Progenitor cell of endocrine pancreas (in vitro differentiated cells): ENCODE results near the gene DRC7. TPM values are rescaled to one million over a fixed set of nuclear protein-coding genes. Genes with fewer than 3 reads are reported as not detected.

Source experiments
- DNase-seq: peaks from one replicate; pipeline ENCODE4 v3.0.0; 2021; ENCODE audit warnings: low spot score; ENCODE audit not compliant: unreplicated experiment
- H3K27ac Mint-ChIP-seq: 2 replicates; pipeline ENCODE4 v1.8.0; 2021; ENCODE audit warnings: mild to moderate bottlenecking, moderate library complexity, mixed read lengths
- H3K27me3 Mint-ChIP-seq: 2 replicates; pipeline ENCODE4 v1.8.0; 2021; ENCODE audit warnings: mixed read lengths
- H3K36me3 Mint-ChIP-seq: 2 replicates; pipeline ENCODE4 v1.8.0; 2022; ENCODE audit warnings: mixed read lengths; ENCODE audit not compliant: insufficient read depth
- H3K4me1 Mint-ChIP-seq: 2 replicates; pipeline ENCODE4 v1.8.0; 2021; ENCODE audit warnings: low read depth, mixed read lengths
- H3K4me3 Mint-ChIP-seq: 2 replicates; pipeline ENCODE4 v1.8.0; 2021; ENCODE audit warnings: low read depth, mild to moderate bottlenecking, moderate library complexity, mixed read lengths
- H3K9me3 Mint-ChIP-seq: 2 replicates; pipeline ENCODE4 v1.8.0; 2021; ENCODE audit warnings: low read depth, mixed read lengths
- CTCF ChIP-seq: fragments of 200-600 bp; sonication (generic); IDR thresholded peaks from one replicate; pipeline ENCODE4 v1.5.0; 2021; ENCODE audit warnings: antibody characterized with exemption, mild to moderate bottlenecking; ENCODE audit not compliant: unreplicated experiment
- long read RNA-seq: library from polyadenylated mRNA; unstranded; transcript quantifications from one replicate; pipeline ENCODE4 v2.0.0, GENCODE V29; 2020
- total RNA-seq: library from RNA; stranded (reverse); gene quantifications from 2 replicates; pipeline ENCODE4 v1.2.1, GENCODE V29; 2021

DRC7 gene
- total RNA-seq, result 5.6 and 6.8 TPM in 2 replicates
- long read RNA-seq, partial matches to known transcripts, result 8 of 24 reads
- long read RNA-seq, other reads (novel, unspliced or antisense), result 16 of 24 reads

- Mint-ChIP-seq H3K27me3 (no peaks in the 10 kb centered on the region), H3K27ac (peak within 1 kb of the TSS; percentile 76), H3K4me3 (peak within 1 kb of the TSS; percentile 82), H3K4me1 (peaks cover 15% of the 10 kb centered on the region), H3K36me3 (no peaks in the 10 kb centered on the region), H3K9me3 (no peaks in the 10 kb centered on the region)
- TF ChIP-seq CTCF, result no peak
- peak; percentile 37 for DNase-seq
Observed at GRCh38 chr16:57694725-57695679, at the start of gene DRC7. DRC7 (plus strand) TSS chr16:57694806; CDS start chr16:57697950, 3,144 bp downstream.

GRCh38 chr16:57645169-57645568, 49.4 kb upstream of the DRC7 start:
- TF ChIP-seq CTCF, result no peak
- Mint-ChIP-seq H3K4me1 (peaks cover 6% of the 10 kb centered on the region), H3K4me3 (no peak overlapping the region), H3K27ac (no peak overlapping the region), H3K9me3 (no peaks in the 10 kb centered on the region), H3K27me3 (peaks cover 8% of the 10 kb centered on the region), H3K36me3 (no peaks in the 10 kb centered on the region)
- DNase-seq, result no peak

- no peak overlapping the region for H3K4me3 Mint-ChIP-seq
- no peak for DNase-seq
- H3K27me3 Mint-ChIP-seq, result peaks cover 4% of the 10 kb centered on the region
- no peaks in the 10 kb centered on the region for H3K36me3 Mint-ChIP-seq
- H3K9me3 Mint-ChIP-seq, result no peaks in the 10 kb centered on the region
- TF ChIP-seq CTCF, result no peak
- peaks cover 6% of the 10 kb centered on the region for H3K4me1 Mint-ChIP-seq
- H3K27ac Mint-ChIP-seq, result no peak overlapping the region
Observed at GRCh38 chr16:57645691-57646387, 48.8 kb upstream of the DRC7 start.

GRCh38 chr16:57646388-57647039, 48.1 kb upstream of the DRC7 start:
- no peak overlapping the region for H3K4me3 Mint-ChIP-seq
- DNase-seq, result no peak
- peaks cover 5% of the 10 kb centered on the region for H3K27me3 Mint-ChIP-seq
- H3K36me3 Mint-ChIP-seq, result no peaks in the 10 kb centered on the region
- peaks cover 6% of the 10 kb centered on the region for H3K4me1 Mint-ChIP-seq
- no peak overlapping the region for H3K27ac Mint-ChIP-seq
- TF ChIP-seq CTCF, result no peak
- no peaks in the 10 kb centered on the region for H3K9me3 Mint-ChIP-seq
